ENCODE results near the gene CDK11A. TPM values are rescaled to one million over a fixed set of nuclear protein-coding genes. Genes with fewer than 3 reads are reported as not detected.

CDK11A gene
- total RNA-seq, 4 donors from 2014 or later: 10.8 to 53.4 (median 23.8) TPM

DNA sequence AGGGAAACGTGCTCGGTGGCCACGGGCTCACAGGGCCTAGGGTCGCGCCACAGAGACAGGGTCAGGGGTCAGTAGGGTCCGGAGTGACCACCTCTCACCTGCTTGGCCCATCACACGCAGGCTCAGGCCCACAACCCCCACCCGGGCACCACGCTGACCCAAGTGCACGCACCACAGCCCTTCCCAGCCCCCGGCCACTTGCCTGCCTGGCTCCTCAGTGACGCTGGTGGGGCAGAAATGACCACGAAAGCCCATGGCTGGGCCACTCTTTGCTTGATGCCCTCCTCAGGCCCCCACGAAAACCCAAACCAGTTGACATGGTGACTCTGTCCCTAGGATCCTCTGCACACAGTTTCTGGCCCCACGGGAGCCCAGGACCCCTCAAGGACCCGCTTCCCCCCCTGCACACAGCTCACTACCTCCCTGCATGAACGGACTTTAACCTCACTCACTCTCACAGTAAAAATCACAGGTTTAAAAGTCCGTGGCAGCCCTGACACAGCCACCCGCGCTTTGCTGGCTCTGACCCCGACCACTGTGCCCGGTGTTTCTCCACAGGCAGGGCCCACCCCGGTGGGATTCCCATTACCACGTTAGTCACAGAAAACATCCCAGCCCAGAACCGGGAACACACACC is 33.4 kb upstream of the CDK11A start:
- Histone ChIP-seq H3K27ac (no peak overlapping the region), H3K4me1 (peaks cover 0 to 22% (median 3%) of the 10 kb centered on the region in 3 donors), H3K36me3 (peaks cover 0 to 100% of the 10 kb centered on the region in 2 donors), H3K4me3 (no peak overlapping the region), H3K27me3 (no peaks in the 10 kb centered on the region), H3K9me3 (no peaks in the 10 kb centered on the region)
- WGBS, 2 donors (ENCODE audit: low coverage in 1 of 2): 87% methylated on average over 3 of the region's 25 CpGs; no CpG with 5 or more reads in 1 of the 2 donors
- ATAC-seq: no peak
- TF ChIP-seq, protein P1, sequence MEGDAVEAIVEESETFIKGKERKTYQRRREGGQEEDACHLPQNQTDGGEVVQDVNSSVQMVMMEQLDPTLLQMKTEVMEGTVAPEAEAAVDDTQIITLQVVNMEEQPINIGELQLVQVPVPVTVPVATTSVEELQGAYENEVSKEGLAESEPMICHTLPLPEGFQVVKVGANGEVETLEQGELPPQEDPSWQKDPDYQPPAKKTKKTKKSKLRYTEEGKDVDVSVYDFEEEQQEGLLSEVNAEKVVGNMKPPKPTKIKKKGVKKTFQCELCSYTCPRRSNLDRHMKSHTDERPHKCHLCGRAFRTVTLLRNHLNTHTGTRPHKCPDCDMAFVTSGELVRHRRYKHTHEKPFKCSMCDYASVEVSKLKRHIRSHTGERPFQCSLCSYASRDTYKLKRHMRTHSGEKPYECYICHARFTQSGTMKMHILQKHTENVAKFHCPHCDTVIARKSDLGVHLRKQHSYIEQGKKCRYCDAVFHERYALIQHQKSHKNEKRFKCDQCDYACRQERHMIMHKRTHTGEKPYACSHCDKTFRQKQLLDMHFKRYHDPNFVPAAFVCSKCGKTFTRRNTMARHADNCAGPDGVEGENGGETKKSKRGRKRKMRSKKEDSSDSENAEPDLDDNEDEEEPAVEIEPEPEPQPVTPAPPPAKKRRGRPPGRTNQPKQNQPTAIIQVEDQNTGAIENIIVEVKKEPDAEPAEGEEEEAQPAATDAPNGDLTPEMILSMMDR (IDR thresholded peaks at IDR 0.05): no peak
- TF ChIP-seq POLR2A (IDR thresholded peaks at IDR 0.05) (no peak), EP300 (IDR thresholded peaks at IDR 0.05) (no peak), POLR2AphosphoS5 (IDR thresholded peaks at IDR 0.05) (no peak)

DNA sequence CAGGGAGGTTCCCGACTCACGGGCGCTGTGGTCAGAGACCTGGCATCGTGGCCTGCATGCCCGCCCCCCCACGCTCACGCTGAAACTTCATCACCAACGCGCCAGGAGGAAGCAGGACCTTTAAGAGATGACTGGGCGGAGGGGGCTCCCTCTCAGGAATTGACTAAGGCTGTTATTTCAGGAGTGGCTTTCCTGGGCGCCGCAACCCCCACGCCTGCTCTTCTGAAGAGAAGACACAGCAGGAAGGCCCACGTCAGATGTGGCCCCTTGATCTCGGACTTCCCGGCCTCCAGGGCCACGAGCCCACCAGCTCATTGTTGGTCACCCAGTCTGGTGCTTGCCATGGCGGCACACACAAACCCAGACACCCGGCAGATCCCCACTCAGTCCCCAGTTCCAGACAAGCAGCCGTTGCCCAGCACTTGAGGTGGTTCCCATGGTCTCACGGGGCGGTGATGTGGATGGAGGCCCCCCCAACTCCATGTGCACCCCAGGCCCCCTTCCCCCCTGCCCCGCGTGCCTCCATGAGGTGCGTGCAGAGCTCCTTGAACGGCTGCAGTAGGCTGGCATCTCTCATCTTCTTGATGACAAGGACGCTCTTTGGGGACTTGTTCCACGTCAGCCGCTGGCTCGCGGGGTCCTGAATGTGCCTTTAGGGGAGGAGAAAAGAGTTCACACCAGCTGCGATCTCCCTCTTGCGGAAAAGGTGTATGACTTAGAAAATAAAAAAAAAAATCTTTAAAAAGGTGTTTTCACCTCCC is 32.7 kb upstream of the CDK11A start:
- WGBS, 2 donors (ENCODE audit: low coverage in 1 of 2): 100% methylated on average over 4 of the region's 33 CpGs; no CpG with 5 or more reads in 1 of the 2 donors
- TF ChIP-seq, protein P1 (IDR thresholded peaks at IDR 0.05): no peak
- no peak for TF ChIP-seq POLR2AphosphoS5 (IDR thresholded peaks at IDR 0.05)
- no peak for TF ChIP-seq EP300 (IDR thresholded peaks at IDR 0.05)
- TF ChIP-seq POLR2A (IDR thresholded peaks at IDR 0.05): no peak
- Histone ChIP-seq H3K9me3 (no peaks in the 10 kb centered on the region), H3K4me1 (peaks cover 0 to 22% (median 3%) of the 10 kb centered on the region in 3 donors), H3K27me3 (no peaks in the 10 kb centered on the region), H3K4me3 (no peak overlapping the region), H3K36me3 (peaks cover 0 to 99% of the 10 kb centered on the region in 2 donors), H3K27ac (no peak overlapping the region)
- ATAC-seq: no peak

DNA sequence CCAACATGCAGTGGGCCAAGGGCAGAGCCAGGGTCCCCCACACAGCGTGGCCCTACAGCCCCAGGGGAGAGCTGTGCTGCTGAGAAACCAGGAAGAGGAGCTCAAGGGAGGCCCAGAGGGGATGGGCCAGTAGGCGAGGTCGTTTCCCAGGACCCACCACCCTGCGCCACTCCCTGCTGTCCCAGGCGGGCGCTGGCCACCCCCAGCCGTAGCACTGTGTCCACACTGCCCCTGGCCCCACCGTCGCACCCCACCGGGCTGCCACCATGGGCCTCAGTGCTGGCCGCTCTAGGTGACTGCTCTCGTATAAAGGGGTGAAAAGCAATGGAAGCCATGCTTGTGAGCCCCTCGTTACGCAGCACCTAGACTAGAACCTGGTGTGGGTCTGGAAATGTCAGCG is 31.7 kb upstream of the CDK11A start:
- H3K27me3 ChIP-seq: no peaks in the 10 kb centered on the region
- no peak overlapping the region for H3K27ac ChIP-seq
- WGBS, 2 donors (ENCODE audit: low coverage in 1 of 2): 100% methylated on average over 1 of the region's 15 CpGs; no CpG with 5 or more reads in 1 of the 2 donors
- TF ChIP-seq POLR2AphosphoS5 (IDR thresholded peaks at IDR 0.05): no peak
- TF ChIP-seq, protein P1 (IDR thresholded peaks at IDR 0.05): no peak
- no peak for TF ChIP-seq POLR2A (IDR thresholded peaks at IDR 0.05)
- TF ChIP-seq EP300 (IDR thresholded peaks at IDR 0.05): no peak
- H3K4me3 ChIP-seq: no peak overlapping the region
- H3K9me3 ChIP-seq: no peaks in the 10 kb centered on the region
- peaks cover 0 to 22% (median 3%) of the 10 kb centered on the region in 3 donors for H3K4me1 ChIP-seq
- peaks cover 0 to 89% of the 10 kb centered on the region in 2 donors for H3K36me3 ChIP-seq
- no peak for ATAC-seq

DNA sequence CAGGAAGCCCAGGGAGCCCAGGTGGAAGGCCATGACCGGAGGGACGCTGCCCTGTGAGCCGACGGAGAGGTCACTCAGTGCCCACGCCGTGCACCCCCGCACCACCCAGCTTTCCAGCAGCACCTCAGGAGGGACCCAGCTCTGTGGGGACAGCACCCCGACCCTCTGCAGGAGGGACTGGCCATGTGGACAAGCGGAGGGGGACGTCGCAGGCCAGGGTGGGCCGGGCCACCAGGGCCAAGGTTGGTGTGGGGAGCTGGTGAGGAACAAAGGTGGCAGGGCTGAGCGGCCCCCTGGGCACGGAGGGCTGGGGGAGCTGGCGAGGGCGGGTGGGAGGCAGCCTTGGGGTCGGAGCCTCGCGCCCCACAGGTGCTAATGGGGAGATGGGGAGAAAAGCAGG is 31.3 kb upstream of the CDK11A start:
- no peak for ATAC-seq
- WGBS, 2 donors (ENCODE audit: low coverage in 1 of 2): 96% methylated on average over 4 of the region's 19 CpGs; no CpG with 5 or more reads in 1 of the 2 donors
- TF ChIP-seq POLR2AphosphoS5 (IDR thresholded peaks at IDR 0.05) (no peak), EP300 (IDR thresholded peaks at IDR 0.05) (no peak), POLR2A (IDR thresholded peaks at IDR 0.05) (no peak)
- TF ChIP-seq, protein P1 (IDR thresholded peaks at IDR 0.05): no peak
- Histone ChIP-seq H3K27me3 (no peaks in the 10 kb centered on the region), H3K4me3 (no peak overlapping the region), H3K27ac (no peak overlapping the region), H3K4me1 (peaks cover 0 to 22% (median 3%) of the 10 kb centered on the region in 3 donors), H3K36me3 (peaks cover 0 to 85% of the 10 kb centered on the region in 2 donors), H3K9me3 (no peaks in the 10 kb centered on the region)

Measured in gastroesophageal sphincter (tissue), 4 donors.